ENCODE data around the gene NIPBL. TPM values are rescaled to one million over a fixed set of nuclear protein-coding genes. Genes with fewer than 3 reads are reported as not detected.

NIPBL gene
- total RNA-seq, 1 donor from 2014 or later, result 39.2 TPM

DNA sequence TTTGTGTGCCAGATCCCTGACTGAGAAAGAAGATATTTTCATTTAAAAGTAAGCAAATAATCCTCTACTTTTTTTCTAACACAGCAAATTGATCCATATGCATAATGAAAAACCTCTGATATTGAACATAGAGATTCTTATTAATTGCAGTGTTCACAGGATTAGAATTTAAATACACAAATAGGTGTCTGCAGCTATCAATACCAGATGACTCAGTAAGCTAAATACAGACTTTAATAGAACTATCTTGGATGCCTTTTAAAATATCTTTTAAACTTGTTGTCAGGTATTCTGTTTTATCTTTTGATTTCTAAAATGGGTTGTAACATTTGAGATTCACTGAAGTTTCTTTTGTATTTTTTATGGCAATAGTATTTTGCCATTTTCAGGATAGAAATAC, 43.1 kb downstream of the NIPBL start:
- intact Hi-C loops (cut with micrococcal nuclease), result no loop called here
- H3K4me3 ChIP-seq, result no peak overlapping the region
- DNase-seq, result no peak
- no peak overlapping the region for H3K27ac ChIP-seq (replicated peaks)
- H3K27me3 ChIP-seq (ENCODE audit: low read depth), result no peaks in the 10 kb centered on the region
- no peaks in the 10 kb centered on the region for H3K9me3 ChIP-seq (replicated peaks)
- no peaks in the 10 kb centered on the region for H3K36me3 ChIP-seq
- TF ChIP-seq, protein P1, sequence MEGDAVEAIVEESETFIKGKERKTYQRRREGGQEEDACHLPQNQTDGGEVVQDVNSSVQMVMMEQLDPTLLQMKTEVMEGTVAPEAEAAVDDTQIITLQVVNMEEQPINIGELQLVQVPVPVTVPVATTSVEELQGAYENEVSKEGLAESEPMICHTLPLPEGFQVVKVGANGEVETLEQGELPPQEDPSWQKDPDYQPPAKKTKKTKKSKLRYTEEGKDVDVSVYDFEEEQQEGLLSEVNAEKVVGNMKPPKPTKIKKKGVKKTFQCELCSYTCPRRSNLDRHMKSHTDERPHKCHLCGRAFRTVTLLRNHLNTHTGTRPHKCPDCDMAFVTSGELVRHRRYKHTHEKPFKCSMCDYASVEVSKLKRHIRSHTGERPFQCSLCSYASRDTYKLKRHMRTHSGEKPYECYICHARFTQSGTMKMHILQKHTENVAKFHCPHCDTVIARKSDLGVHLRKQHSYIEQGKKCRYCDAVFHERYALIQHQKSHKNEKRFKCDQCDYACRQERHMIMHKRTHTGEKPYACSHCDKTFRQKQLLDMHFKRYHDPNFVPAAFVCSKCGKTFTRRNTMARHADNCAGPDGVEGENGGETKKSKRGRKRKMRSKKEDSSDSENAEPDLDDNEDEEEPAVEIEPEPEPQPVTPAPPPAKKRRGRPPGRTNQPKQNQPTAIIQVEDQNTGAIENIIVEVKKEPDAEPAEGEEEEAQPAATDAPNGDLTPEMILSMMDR (IDR thresholded peaks at IDR 0.05; ENCODE audit: borderline replicate concordance), result no peak
- H3K4me1 ChIP-seq, result peaks cover 59% of the 10 kb centered on the region

DNA sequence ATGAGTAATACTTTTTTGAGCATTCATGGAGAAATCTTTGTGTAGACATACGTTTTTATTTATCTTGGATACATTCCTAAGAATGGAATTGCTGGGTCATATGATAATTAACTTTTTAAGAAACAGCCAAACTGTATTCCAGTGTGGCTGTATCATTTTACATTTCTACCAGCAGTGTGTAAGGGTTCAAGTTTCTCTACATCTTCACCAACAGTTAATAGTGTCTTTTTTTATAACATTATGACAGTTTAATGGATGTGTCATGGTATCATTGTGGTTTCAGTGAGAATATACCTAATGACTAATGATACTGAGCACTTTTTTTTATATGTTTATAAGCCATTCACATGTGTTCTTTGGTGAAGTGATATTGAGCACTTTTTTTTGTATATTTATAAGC, 52.4 kb downstream of the NIPBL start:
- DNase-seq, result no peak
- H3K4me3 ChIP-seq, result no peak overlapping the region
- no peaks in the 10 kb centered on the region for H3K27me3 ChIP-seq (ENCODE audit: low read depth)
- intact Hi-C loops (cut with micrococcal nuclease), result no loop called here
- peaks cover 4% of the 10 kb centered on the region for H3K9me3 ChIP-seq (replicated peaks)
- H3K36me3 ChIP-seq, result no peaks in the 10 kb centered on the region
- no peak overlapping the region for H3K27ac ChIP-seq (replicated peaks)
- H3K4me1 ChIP-seq, result peaks cover 60% of the 10 kb centered on the region
- TF ChIP-seq, protein P1 (IDR thresholded peaks at IDR 0.05; ENCODE audit: borderline replicate concordance), result no peak

DNA sequence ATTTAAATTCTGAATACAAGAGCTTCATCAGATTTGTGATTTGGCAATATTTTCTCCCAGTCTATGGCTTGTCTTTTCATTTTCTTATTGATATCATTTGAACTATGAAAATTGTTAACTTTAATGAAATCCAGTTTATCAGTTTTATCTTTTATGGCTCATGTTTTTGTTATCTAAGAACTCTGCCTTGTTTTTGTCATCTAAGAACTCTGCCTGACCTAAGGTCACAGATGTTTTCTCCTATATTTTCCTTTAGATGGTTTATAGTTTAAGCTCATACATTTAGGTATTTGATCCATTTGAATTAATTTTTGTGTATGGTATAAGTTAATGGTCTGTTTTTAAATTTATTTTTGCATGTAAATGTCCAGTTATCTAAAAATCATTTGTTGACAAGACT, 52.9 kb downstream of the NIPBL start:
- Histone ChIP-seq H3K27me3 (ENCODE audit: low read depth) (no peaks in the 10 kb centered on the region), H3K27ac (replicated peaks) (no peak overlapping the region), H3K4me3 (no peak overlapping the region), H3K36me3 (no peaks in the 10 kb centered on the region), H3K9me3 (replicated peaks) (peaks cover 4% of the 10 kb centered on the region), H3K4me1 (peaks cover 60% of the 10 kb centered on the region)
- intact Hi-C loops (cut with micrococcal nuclease), result no loop called here
- no peak for DNase-seq
- TF ChIP-seq, protein P1 (IDR thresholded peaks at IDR 0.05; ENCODE audit: borderline replicate concordance), result no peak

DNA sequence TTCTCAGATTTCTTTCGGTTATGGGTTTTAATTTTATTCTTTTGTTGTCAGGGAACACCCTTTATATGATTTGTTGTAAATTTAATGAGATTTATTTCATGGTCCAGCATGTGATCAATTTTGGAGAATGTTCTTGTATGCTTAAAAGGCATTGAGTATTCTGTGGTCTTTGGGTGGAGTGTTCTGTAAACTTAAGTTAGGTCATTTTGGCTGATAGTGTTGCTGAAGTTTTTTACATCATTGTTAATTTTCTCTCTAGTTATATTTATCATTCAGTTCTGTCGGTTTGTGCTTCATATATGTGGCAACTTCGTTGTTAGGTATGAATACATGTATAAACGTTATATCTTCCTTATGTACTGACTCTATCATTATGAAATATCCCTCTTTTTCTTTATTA, 55.5 kb downstream of the NIPBL start:
- no peak overlapping the region for H3K27ac ChIP-seq (replicated peaks)
- intact Hi-C loops (cut with micrococcal nuclease), result no loop called here
- peaks cover 76% of the 10 kb centered on the region for H3K4me1 ChIP-seq
- no peak for DNase-seq
- H3K9me3 ChIP-seq (replicated peaks), result peaks cover 4% of the 10 kb centered on the region
- H3K27me3 ChIP-seq (ENCODE audit: low read depth), result no peaks in the 10 kb centered on the region
- no peak overlapping the region for H3K4me3 ChIP-seq
- no peaks in the 10 kb centered on the region for H3K36me3 ChIP-seq
- TF ChIP-seq, protein P1 (IDR thresholded peaks at IDR 0.05; ENCODE audit: borderline replicate concordance), result no peak

DNA sequence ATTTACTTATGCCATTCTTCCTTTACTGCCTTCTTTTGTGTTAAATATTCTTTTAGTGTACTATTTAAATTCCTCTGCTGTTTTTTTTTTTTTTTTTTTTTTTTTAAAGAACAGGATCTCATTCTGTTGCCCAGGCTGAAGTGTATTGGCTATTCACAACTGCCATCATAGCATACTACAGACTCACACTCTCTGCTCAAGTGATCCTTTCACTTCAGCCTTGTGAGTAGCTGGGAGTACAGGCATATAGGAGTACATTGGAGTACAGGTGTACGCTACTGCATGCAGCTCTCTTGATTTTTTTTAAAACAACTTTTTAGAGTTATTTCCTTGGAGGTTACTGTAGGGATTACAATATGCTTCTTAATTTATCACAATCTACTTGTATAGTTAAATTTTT, 56.1 kb downstream of the NIPBL start:
- Histone ChIP-seq H3K36me3 (no peaks in the 10 kb centered on the region), H3K4me1 (peaks cover 83% of the 10 kb centered on the region), H3K27ac (replicated peaks) (no peak overlapping the region), H3K4me3 (no peak overlapping the region), H3K9me3 (replicated peaks) (peaks cover 4% of the 10 kb centered on the region), H3K27me3 (ENCODE audit: low read depth) (no peaks in the 10 kb centered on the region)
- no peak for DNase-seq
- TF ChIP-seq, protein P1 (IDR thresholded peaks at IDR 0.05; ENCODE audit: borderline replicate concordance), result no peak
- intact Hi-C loops (cut with micrococcal nuclease), result no loop called here

All from left ventricle myocardium inferior (tissue), 1 donor.